H1 (cell line): Measurements from ENCODE around the gene TM7SF3. TPM values are rescaled to one million over a fixed set of nuclear protein-coding genes. Genes with fewer than 3 reads are reported as not detected.

Experiments
- CTCF ChIA-PET: fragments of 300-600 bp; sonication (Branson Sonifier 250); formaldehyde crosslinking; loops from one replicate; lab custom pipeline; 2021; ENCODE audit not compliant: partially characterized antibody; lab: Charles Lee
- POLR2A ChIA-PET: fragments of 300-600 bp; sonication (Branson Sonifier 250); formaldehyde crosslinking; loops from one replicate; lab custom pipeline; 2021; ENCODE audit warnings: inconsistent platforms; ENCODE audit not compliant: partially characterized antibody; lab: Charles Lee
- DNase-seq, 2 experiments: peaks; one replicate each; pipeline versions ENCODE4 v3.0.0 to v3.0.0-alpha.2; 2010 to 2022; ENCODE audit warnings: low spot score in 2 of 2, low read depth in 1 of 2, mixed read lengths in 1 of 2
- FAIRE-seq: peaks from 2 replicates; lab custom pipeline; 2011; peaks lifted over from hg19 to GRCh38; lab: Jason Lieb, UNC
- H2AFZ ChIP-seq: 2 replicates; pipeline ENCODE4 v1.8.1; 2012; ENCODE audit warnings: low read length, inconsistent platforms
- H2AK5ac ChIP-seq: 2 replicates; pipeline ENCODE4 v1.6.1; 2013; ENCODE audit warnings: low read depth, low read length
- H2BK120ac ChIP-seq: replicated peaks from 2 replicates; pipeline ENCODE3; 2013; ENCODE audit warnings: low read depth, low read length, inconsistent platforms
- H2BK12ac ChIP-seq: 2 replicates; pipeline ENCODE4 v1.6.1; 2013; ENCODE audit warnings: low read depth, low read length
- H2BK15ac ChIP-seq: 2 replicates; pipeline ENCODE4 v1.6.1; 2013; ENCODE audit warnings: low read length
- H2BK20ac ChIP-seq: 2 replicates; pipeline ENCODE4 v1.6.1; 2013; ENCODE audit warnings: low read length
- H2BK5ac ChIP-seq: 2 replicates; pipeline ENCODE4 v1.6.1; 2013; ENCODE audit warnings: low read depth, low read length
- H3K14ac ChIP-seq: 2 replicates; pipeline ENCODE4 v1.6.1; 2013; ENCODE audit warnings: inconsistent platforms; ENCODE audit not compliant: insufficient read length
- H3K18ac ChIP-seq: 2 replicates; pipeline ENCODE4 v1.6.1; 2013; ENCODE audit warnings: low read length; ENCODE audit errors: extremely low read depth
- H3K23ac ChIP-seq: 2 replicates; pipeline ENCODE4 v1.6.1; 2013; ENCODE audit warnings: inconsistent platforms; ENCODE audit not compliant: insufficient read length
- H3K23me2 ChIP-seq: 2 replicates; pipeline ENCODE4 v1.6.1; 2013; ENCODE audit warnings: low read depth, low read length
- H3K27ac ChIP-seq: 2 replicates; pipeline ENCODE4 v1.6.1; 2011; ENCODE audit warnings: low read depth, low read length, inconsistent platforms
- H3K27me3 ChIP-seq, 4 experiments: replicated peaks in 1 of 4; 1 replicate in 1 of 4; 2 replicates in 3 of 4; pipeline versions ENCODE4 v1.6.1 to v1.8.1; 2011 to 2013; ENCODE audit warnings: low read length in 3 of 4, mild to moderate bottlenecking in 3 of 4, inconsistent platforms in 2 of 4, mixed read lengths in 2 of 4, moderate library complexity in 1 of 4; ENCODE audit not compliant: control insufficient read depth in 3 of 4, insufficient read depth in 3 of 4; ENCODE audit errors: extremely low read depth in 1 of 4
- H3K36me3 ChIP-seq, 4 experiments: 2 replicates each; pipeline versions ENCODE4 v1.6.1 to v1.8.1; 2011 to 2013; ENCODE audit warnings: mild to moderate bottlenecking in 4 of 4, low read length in 3 of 4, moderate library complexity in 2 of 4, control low read depth in 1 of 4, inconsistent platforms in 1 of 4; ENCODE audit not compliant: insufficient read depth in 4 of 4, control insufficient read depth in 2 of 4
- H3K4ac ChIP-seq: replicated peaks from 2 replicates; pipeline ENCODE3; 2013; ENCODE audit warnings: low read length, low read depth, mixed read lengths, inconsistent platforms; ENCODE audit not compliant: insufficient read length
- H3K4me1 ChIP-seq, 4 experiments: replicated peaks in 1 of 4; 1 replicate in 1 of 4; 2 replicates in 3 of 4; pipeline versions ENCODE4 v1.6.1 to v1.8.1; 2011 to 2013; ENCODE audit warnings: low read length in 3 of 4, inconsistent platforms in 2 of 4, mixed read lengths in 1 of 4; ENCODE audit not compliant: insufficient read depth in 4 of 4, control insufficient read depth in 3 of 4
- H3K4me2 ChIP-seq, 2 experiments: 2 replicates each; pipeline versions ENCODE4 v1.6.1 to v1.8.1; 2011 to 2013; ENCODE audit warnings: low read depth in 2 of 2, low read length in 2 of 2, control low read depth in 1 of 2, inconsistent platforms in 1 of 2, mild to moderate bottlenecking in 1 of 2; ENCODE audit not compliant: insufficient read depth in 1 of 2
- H3K4me3 ChIP-seq, 4 experiments: fragments of 200-600, 300-600 bp in 1 of 4; sonication (generic), shearing (Covaris generic), sonication (Bioruptor Twin) in 1 of 4; 2 replicates each; pipeline versions ENCODE4 v1.5.1 to v1.8.1; 2011 to 2016; ENCODE audit warnings: low read length in 4 of 4, low read depth in 3 of 4, control low read depth in 2 of 4, inconsistent platforms in 2 of 4, mild to moderate bottlenecking in 2 of 4, mixed read lengths in 1 of 4, moderate library complexity in 1 of 4; ENCODE audit not compliant: insufficient read depth in 2 of 4; ENCODE audit errors: extremely low read depth in 1 of 4
- H3K56ac ChIP-seq: replicated peaks from 2 replicates; pipeline ENCODE3; 2013; ENCODE audit warnings: low read depth, mild to moderate bottlenecking, mixed read lengths, low read length, inconsistent platforms; ENCODE audit not compliant: insufficient read length
- H3K79me1 ChIP-seq: 2 replicates; pipeline ENCODE4 v1.6.1; 2013; ENCODE audit warnings: low read depth, low read length, control low read depth
- H3K79me2 ChIP-seq, 2 experiments: 2 replicates each; pipeline versions ENCODE4 v1.6.1 to v1.8.1; 2012 to 2013; ENCODE audit warnings: low read length in 2 of 2, mild to moderate bottlenecking in 2 of 2, inconsistent platforms in 1 of 2; ENCODE audit not compliant: insufficient read depth in 2 of 2, control insufficient read depth in 1 of 2
- H3K9ac ChIP-seq, 4 experiments: replicated peaks in 1 of 4; 1 replicate in 1 of 4; 2 replicates in 3 of 4; pipeline versions ENCODE4 v1.6.1 to v1.8.1; 2011 to 2013; ENCODE audit warnings: low read depth in 3 of 4, low read length in 3 of 4, control low read depth in 2 of 4, mild to moderate bottlenecking in 2 of 4, moderate library complexity in 2 of 4, inconsistent platforms in 1 of 4; ENCODE audit errors: extremely low read depth in 1 of 4
- H3K9me3 ChIP-seq, 2 experiments: 2 replicates each; pipeline versions ENCODE4 v1.6.1 to v1.8.1; 2012 to 2013; ENCODE audit warnings: mild to moderate bottlenecking in 2 of 2, moderate library complexity in 2 of 2, control low read depth in 1 of 2, inconsistent platforms in 1 of 2, low read depth in 1 of 2, low read length in 1 of 2, mixed read lengths in 1 of 2; ENCODE audit not compliant: insufficient read depth in 2 of 2
- H4K20me1 ChIP-seq, 2 experiments: replicated peaks in 1 of 2; 2 replicates each; pipeline versions ENCODE3 to v1.8.1; 2011 to 2013; ENCODE audit warnings: inconsistent platforms in 2 of 2, low read length in 2 of 2, mild to moderate bottlenecking in 1 of 2; ENCODE audit not compliant: insufficient read depth in 2 of 2, control insufficient read depth in 1 of 2
- H4K5ac ChIP-seq: 2 replicates; pipeline ENCODE4 v1.6.1; 2013; ENCODE audit warnings: low read length, low read depth, mixed read lengths, inconsistent platforms; ENCODE audit not compliant: insufficient read length
- H4K8ac ChIP-seq: 2 replicates; pipeline ENCODE4 v1.8.0; 2013; ENCODE audit warnings: mild to moderate bottlenecking, moderate library complexity, low read length, inconsistent platforms; ENCODE audit not compliant: insufficient read depth; ENCODE audit errors: extremely low read depth
- H4K91ac ChIP-seq: replicated peaks from 2 replicates; pipeline ENCODE3; 2013; ENCODE audit warnings: low read length, mixed read lengths, inconsistent platforms; ENCODE audit not compliant: insufficient read length
- JUND ChIP-seq: IDR thresholded peaks from 2 replicates; pipeline ENCODE4 v1.6.1; 2011; ENCODE audit warnings: mild to moderate bottlenecking, improper control_type of control experiment, low read length
- POLR2AphosphoS5 ChIP-seq: IDR thresholded peaks from 2 replicates; pipeline ENCODE4 v1.6.1; 2011; ENCODE audit warnings: low read depth, low read length
- WGBS, 2 experiments: shearing (Covaris generic) in 1 of 2; methylation state at CpG; one replicate each; pipeline versions ENCODE4 v1.1.6 to v1.1.7; 2013 to 2015; ENCODE audit warnings: low lambda C conversion rate in 2 of 2, mixed read lengths in 2 of 2, inconsistent platforms in 1 of 2, low coverage in 1 of 2, missing lambda C conversion rate in 1 of 2; ENCODE audit not compliant: insufficient replicate concordance in 2 of 2, insufficient coverage in 1 of 2, insufficient read length in 1 of 2; ENCODE audit errors: extremely low coverage in 1 of 2, missing lambda C conversion rate in 1 of 2; 5-methylcytosine and 5-hydroxymethylcytosine counted together
- polyA plus RNA-seq, 7 experiments: library from polyadenylated mRNA; depleted of rRNA in 3 of 7; stranded (reverse) in 5 of 7; unstranded in 2 of 7; fragments of >200 nt in 5 of 7; fragments of 200-250 nt in 2 of 7; gene quantifications; 1 replicate in 5 of 7; 2 replicates in 1 of 7; 4 replicates in 1 of 7; pipeline versions ENCODE4 v1.2.1 to v1.2.3, GENCODE V29; 2011 to 2013; ENCODE audit warnings: missing spikeins in 2 of 7, mixed read lengths in 2 of 7
- total RNA-seq: library from RNA; stranded (reverse); fragmentation: NEBNext Ultra II Directional; extraction: Animal tissue kit (Norgen Biotek cat#: 25700); gene quantifications from 2 replicates; pipeline ENCODE4 v1.2.1, GENCODE V29; 2021

Gene TM7SF3
- total and polyA plus RNA-seq, 2 of the 8 experiments (the other 6 are each of a cell fraction or from before 2014, with no cell fraction given) = 57.9 to 77.2 TPM

- WGBS, 2 experiments = 86% methylated on average over 2 of the region's 2 CpGs; no CpG with 5 or more reads in 1 of the 2 experiments
- Histone ChIP-seq H4K5ac (no peak overlapping the region), H2BK12ac (no peak overlapping the region), H2BK5ac (no peak overlapping the region), H3K9ac (no peak overlapping the region), H2BK120ac (no peak overlapping the region), H3K9me3 (no peaks in the 10 kb centered on the region), H3K4me3 (no peak overlapping the region), H3K27me3 (no peaks in the 10 kb centered on the region), H3K79me2 (no peaks in the 10 kb centered on the region), H2BK20ac (no peak overlapping the region), H3K4me1 (no peaks in the 10 kb centered on the region), H4K8ac (no peak overlapping the region), H3K79me1 (no peaks in the 10 kb centered on the region), H3K4ac (no peak overlapping the region), H3K14ac (no peak overlapping the region), H3K4me2 (no peak overlapping the region), H3K27ac (no peak overlapping the region), H4K20me1 (no peaks in the 10 kb centered on the region), H3K23ac (no peak overlapping the region), H2AFZ (no peak overlapping the region), H2BK15ac (no peak overlapping the region), H2AK5ac (no peak overlapping the region), H3K56ac (no peak overlapping the region), H3K23me2 (no peaks in the 10 kb centered on the region), H3K18ac (no peak overlapping the region), H4K91ac (no peak overlapping the region), H3K36me3 (peaks cover 5 to 28% (median 13%) of the 10 kb centered on the region in 4 experiments; a peak in 6 of 8 replicates)
- TF ChIP-seq POLR2AphosphoS5 = no peak
- TF ChIP-seq JUND = no peak
- ChIA-PET CTCF (interaction anchor here (1.4 to 1.6 kb wide), 3 partner anchors 22 to 105 kb away, joined by 3 to 4 read pairs (median 3); partner anchors contain the start of gene TM7SF3), POLR2A (no interaction called here)
- FAIRE-seq (no peak), DNase-seq (no peak)
These were observed 37.5 kb downstream of the TM7SF3 start for GRCh38 chr12:26976687-26977086.
